Measurements from ENCODE around the gene CFAP99.
"Not testable (repeated sequence)": the region's sequence is repeated elsewhere in the genome, so short reads cannot be mapped to it uniquely, and the experiment has no call there.

CFAP99 gene

GRCh38 chr4:2418650-2419571 is at the start of gene CFAP99:
TSS of gene CFAP99 (plus strand) at chr4:2418955.
- DNase-seq (ENCODE audit: low read depth in 2 of 2, low spot score in 1 of 2), result peak; percentile 90 to 97

DNA sequence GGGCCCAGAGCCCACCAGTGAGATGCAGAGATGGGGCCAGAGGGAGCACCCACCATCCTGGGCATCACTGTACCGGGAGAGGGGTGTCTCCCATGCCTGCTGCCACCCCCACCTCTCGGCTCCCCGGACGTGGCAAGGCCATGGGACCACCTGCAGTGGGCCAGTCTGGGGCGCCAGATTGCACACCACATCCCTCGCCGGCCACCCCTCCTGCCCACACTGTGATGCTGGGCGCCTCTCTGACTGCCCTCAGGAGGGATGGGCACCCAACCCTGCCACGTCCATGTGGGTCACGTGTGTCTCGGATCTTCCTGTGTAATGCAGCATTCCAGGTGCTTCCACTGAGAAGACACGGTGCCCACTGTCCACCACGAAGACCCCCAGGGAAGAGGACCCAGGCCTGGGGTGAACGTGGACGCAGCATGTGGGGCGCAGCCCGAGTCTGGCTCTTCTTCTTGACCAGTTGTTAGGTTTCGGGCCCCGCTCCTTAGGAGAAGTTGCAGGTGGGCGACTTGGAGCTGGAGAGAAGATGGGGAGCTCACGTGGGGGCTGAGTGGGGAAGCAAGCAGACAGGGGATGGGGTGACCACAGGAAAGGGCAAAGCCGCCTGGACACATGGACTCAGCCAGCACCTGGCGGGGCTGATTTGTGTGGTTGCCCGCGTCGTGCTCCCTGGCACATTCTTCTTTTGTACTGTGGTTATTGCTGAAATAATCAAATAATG is 48.0 kb upstream of the CFAP99 start:
- no peak for DNase-seq (ENCODE audit: low read depth in 2 of 2, low spot score in 1 of 2)

GRCh38 chr4:2371765-2372487 is 46.8 kb upstream of the CFAP99 start:
- no peak for DNase-seq (ENCODE audit: low read depth in 2 of 2, low spot score in 1 of 2)

- no peak for DNase-seq (ENCODE audit: low read depth in 2 of 2, low spot score in 1 of 2)
These were observed 46.2 kb upstream of the CFAP99 start for GRCh38 chr4:2372488-2373030.

GRCh38 chr4:2373532-2373931 is 45.2 kb upstream of the CFAP99 start:
- DNase-seq (ENCODE audit: low read depth in 2 of 2, low spot score in 1 of 2), result no peak

DNA sequence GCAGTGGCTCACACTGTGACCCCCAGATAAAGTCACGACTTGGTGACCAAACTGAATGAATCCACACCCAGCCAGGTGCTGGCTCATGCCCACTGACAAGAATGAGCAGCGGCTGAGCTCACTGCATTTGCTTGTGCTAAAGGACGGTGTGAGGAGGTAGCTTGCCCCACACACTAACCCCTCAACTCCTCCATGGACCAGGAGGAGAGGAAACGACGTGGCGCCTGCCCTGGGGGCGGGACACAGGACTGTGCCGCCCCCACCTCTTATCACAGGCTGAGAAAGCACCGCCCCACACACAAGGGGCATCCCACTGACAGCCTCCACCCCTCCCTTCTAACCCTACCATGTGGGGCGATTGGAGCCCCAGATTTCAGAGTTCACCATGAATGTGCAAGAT is 43.3 kb upstream of the CFAP99 start:
- DNase-seq (ENCODE audit: low read depth in 2 of 2, low spot score in 1 of 2), result no peak

- no peak for DNase-seq (ENCODE audit: low read depth in 2 of 2, low spot score in 1 of 2)
These were observed 41.5 kb upstream of the CFAP99 start for GRCh38 chr4:2377241-2377640.

GRCh38 chr4:2378401-2378800 is 40.4 kb upstream of the CFAP99 start:
- no peak for DNase-seq (ENCODE audit: low read depth in 2 of 2, low spot score in 1 of 2)

GRCh38 chr4:2378898-2379297 is 39.9 kb upstream of the CFAP99 start:
- DNase-seq (ENCODE audit: low read depth in 2 of 2, low spot score in 1 of 2), result no peak

DNA sequence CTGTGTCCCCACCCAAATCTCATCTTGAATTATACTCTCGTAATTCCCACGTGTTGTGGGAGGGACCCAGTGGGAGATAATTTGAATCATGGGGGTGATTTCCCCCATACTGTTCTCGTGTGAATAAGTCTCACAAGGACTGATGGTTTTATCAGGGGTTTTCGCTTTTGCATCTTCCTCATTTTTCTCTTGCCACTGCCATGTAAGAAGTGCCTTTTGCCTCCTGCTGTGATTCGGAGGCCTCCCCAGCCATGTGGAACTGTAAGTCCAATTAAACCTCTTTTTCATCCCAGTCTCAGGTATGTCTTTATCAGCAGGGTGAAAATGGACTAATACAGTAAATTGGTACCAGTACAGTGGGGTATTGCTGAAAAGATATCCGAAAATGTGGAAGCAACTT is 38.2 kb upstream of the CFAP99 start:
- not testable (repeated sequence) for DNase-seq (ENCODE audit: low read depth in 2 of 2, low spot score in 1 of 2)

DNA sequence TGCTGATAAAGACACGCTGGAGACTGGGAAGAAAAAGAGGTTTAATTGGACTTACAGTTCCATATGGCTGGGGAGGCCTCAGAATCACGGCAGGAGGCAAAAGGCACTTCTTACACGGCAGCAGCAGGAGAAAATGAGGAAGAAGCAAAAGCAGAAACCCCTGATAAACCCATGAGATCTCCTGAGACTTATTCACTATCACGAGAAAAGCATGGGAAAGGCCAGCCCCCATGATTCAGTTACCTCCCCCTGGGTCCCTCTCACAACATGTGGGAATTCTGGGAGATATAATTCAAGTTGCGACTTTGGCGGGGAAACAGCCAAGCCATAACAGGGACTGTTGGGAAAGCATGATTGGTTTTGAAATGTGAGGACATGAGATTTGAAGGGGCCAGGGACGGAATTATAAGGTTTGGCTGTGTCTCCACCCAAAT is 36.0 kb upstream of the CFAP99 start:
- DNase-seq (ENCODE audit: low read depth in 2 of 2, low spot score in 1 of 2), result not testable (repeated sequence)

- not testable (repeated sequence) for DNase-seq (ENCODE audit: low read depth in 2 of 2, low spot score in 1 of 2)
These were observed 35.5 kb upstream of the CFAP99 start for GRCh38 chr4:2383220-2383631.

DNA sequence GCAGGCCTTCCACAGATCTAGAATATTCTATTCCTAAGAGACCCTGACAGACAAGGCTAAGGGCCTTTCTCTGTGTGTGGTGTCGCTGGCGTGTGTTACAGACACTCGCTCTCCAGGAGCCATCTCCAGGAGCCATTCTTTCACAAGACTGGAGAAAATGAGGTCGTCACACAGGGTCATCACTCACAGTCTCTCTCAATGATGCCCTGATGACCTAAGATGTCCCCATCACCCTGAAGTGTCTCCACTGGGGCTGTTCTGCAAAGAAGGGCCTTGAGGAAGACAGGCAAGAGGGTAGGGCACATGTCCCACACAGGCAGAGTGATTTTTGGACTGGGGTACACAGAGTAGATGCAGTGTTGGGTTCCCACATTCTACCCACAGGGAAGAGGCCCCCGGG is 35.0 kb upstream of the CFAP99 start:
- no peak for DNase-seq (ENCODE audit: low read depth in 2 of 2, low spot score in 1 of 2)

GRCh38 chr4:2384245-2384644 is 34.5 kb upstream of the CFAP99 start:
- no peak for DNase-seq (ENCODE audit: low read depth in 2 of 2, low spot score in 1 of 2)

GRCh38 chr4:2385516-2385915 is 33.2 kb upstream of the CFAP99 start:
- DNase-seq (ENCODE audit: low read depth in 2 of 2, low spot score in 1 of 2), result no peak

- DNase-seq (ENCODE audit: low read depth in 2 of 2, low spot score in 1 of 2), result no peak
These were observed 32.0 kb upstream of the CFAP99 start for GRCh38 chr4:2386717-2387116.

- no peak for DNase-seq (ENCODE audit: low read depth in 2 of 2, low spot score in 1 of 2)
These were observed 31.5 kb upstream of the CFAP99 start for GRCh38 chr4:2387218-2387617.

DNA sequence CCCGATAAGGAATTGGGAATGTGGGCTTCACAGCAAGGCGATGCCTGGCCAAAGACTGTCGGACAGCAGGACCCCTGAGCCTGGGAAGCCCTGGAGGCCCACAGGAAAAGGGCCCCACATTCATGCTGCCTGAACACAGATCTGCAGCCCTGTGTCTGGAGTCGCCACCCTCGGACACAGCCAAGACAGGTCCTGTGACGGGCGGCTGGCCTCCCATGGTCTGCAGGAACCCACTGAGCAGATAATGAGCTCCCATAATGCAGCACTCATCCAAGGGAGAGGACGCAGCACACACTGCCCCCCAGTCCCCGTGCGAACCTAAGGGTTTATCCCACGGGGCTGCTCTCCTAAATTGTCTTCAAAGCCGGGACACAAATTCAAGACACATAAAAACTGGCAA is 30.9 kb upstream of the CFAP99 start:
- no peak for DNase-seq (ENCODE audit: low read depth in 2 of 2, low spot score in 1 of 2)

GRCh38 chr4:2388429-2389182 is 30.1 kb upstream of the CFAP99 start:
- no peak for DNase-seq (ENCODE audit: low read depth in 2 of 2, low spot score in 1 of 2)

GRCh38 chr4:2389691-2390090 is 29.1 kb upstream of the CFAP99 start:
- DNase-seq (ENCODE audit: low read depth in 2 of 2, low spot score in 1 of 2), result no peak

DNA sequence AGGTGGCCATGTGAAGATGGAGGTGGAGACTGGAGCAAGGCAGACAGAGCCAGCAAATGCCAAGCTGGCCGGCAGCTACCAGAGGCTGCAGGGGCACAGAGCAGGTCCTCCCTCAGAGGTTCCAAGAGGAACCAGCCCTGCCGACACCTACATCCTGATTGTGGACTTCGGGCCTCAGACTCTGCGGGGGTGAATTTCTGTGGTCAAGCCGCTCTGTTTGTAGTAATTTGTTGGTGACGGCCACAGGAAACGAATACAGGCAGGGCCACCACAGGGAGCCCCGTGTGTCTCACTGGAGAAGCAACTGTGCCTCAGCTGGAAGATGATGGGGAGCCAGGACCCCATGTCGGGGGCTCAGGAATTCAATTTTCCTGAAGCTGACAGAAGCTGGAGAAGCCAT is 28.6 kb upstream of the CFAP99 start:
- no peak for DNase-seq (ENCODE audit: low read depth in 2 of 2, low spot score in 1 of 2)
